Neural cell (in vitro differentiated cells): Measurements from ENCODE around the gene ASB1. TPM values are rescaled to one million over a fixed set of nuclear protein-coding genes. Genes with fewer than 3 reads are reported as not detected.

Source experiments
- H2AFZ ChIP-seq: fragments of 200-600, 300-800 bp; sonication (generic), shearing (Covaris generic); 2 replicates; pipeline ENCODE4 v1.6.0; 2014; ENCODE audit warnings: low read depth, mild to moderate bottlenecking, antibody characterized with exemption, low read length, moderate library complexity
- H3F3A ChIP-seq: fragments of 200-600 bp; shearing (Covaris generic); 2 replicates; pipeline ENCODE4 v1.6.1; 2016; ENCODE audit warnings: mild to moderate bottlenecking, moderate library complexity, mixed read lengths, antibody characterized with exemption, low read length; ENCODE audit not compliant: insufficient read depth, poor library complexity, severe bottlenecking
- H3K27ac ChIP-seq: fragments of 200-600, 300-800 bp; sonication (generic), shearing (Covaris generic); 2 replicates; pipeline ENCODE4 v1.5.1; 2014; ENCODE audit warnings: mild to moderate bottlenecking, low read length, moderate library complexity
- H3K27me3 ChIP-seq: fragments of 300-800, 200-600 bp; sonication (generic), shearing (Covaris generic); 2 replicates; pipeline ENCODE4 v1.6.0; 2014; ENCODE audit warnings: mild to moderate bottlenecking, low read depth, low read length, moderate library complexity; ENCODE audit not compliant: insufficient read depth
- H3K36me3 ChIP-seq: fragments of 300-800, 200-600 bp; sonication (generic), shearing (Covaris generic); 2 replicates; pipeline ENCODE4 v1.5.1; 2014; ENCODE audit warnings: mild to moderate bottlenecking, antibody characterized with exemption, low read length, moderate library complexity; ENCODE audit not compliant: insufficient read depth
- H3K4me2 ChIP-seq: fragments of 300-800, 200-600 bp; sonication (generic), shearing (Covaris generic); 2 replicates; pipeline ENCODE4 v1.6.0; 2014; ENCODE audit warnings: mild to moderate bottlenecking, low read length
- H3K4me3 ChIP-seq: fragments of 300-800, 200-600 bp; sonication (generic), shearing (Covaris generic); 2 replicates; pipeline ENCODE4 v1.5.1; 2014; ENCODE audit warnings: mild to moderate bottlenecking, low read length, moderate library complexity
- H3K79me2 ChIP-seq: fragments of 200-600 bp; shearing (Covaris generic); replicated peaks from 2 replicates; pipeline ENCODE4 v1.6.0; 2014; ENCODE audit warnings: mild to moderate bottlenecking, low read length, moderate library complexity; ENCODE audit not compliant: insufficient read depth
- H3K9ac ChIP-seq: fragments of 300-800, 200-600 bp; sonication (generic), shearing (Covaris generic); 2 replicates; pipeline ENCODE4 v1.6.1; 2016; ENCODE audit warnings: mild to moderate bottlenecking, low read length, mixed read lengths
- H3K9me2 ChIP-seq: fragments of 200-600 bp; shearing (Covaris generic); 2 replicates; pipeline ENCODE4 v1.6.1; 2016; ENCODE audit warnings: mild to moderate bottlenecking, low read length, mixed read lengths; ENCODE audit not compliant: insufficient read depth
- H3K9me3 ChIP-seq: fragments of 200-600, 300-800 bp; sonication (generic), shearing (Covaris generic); 2 replicates; pipeline ENCODE4 v1.6.1; 2016; ENCODE audit warnings: mild to moderate bottlenecking, mixed run types, low read length, moderate library complexity, mixed read lengths
- H4K20me1 ChIP-seq: fragments of 200-600 bp; shearing (Covaris generic); 2 replicates; pipeline ENCODE4 v1.6.1; 2016; ENCODE audit warnings: mild to moderate bottlenecking, mixed run types; ENCODE audit not compliant: insufficient read depth
- EP300 ChIP-seq: fragments of 450-650 bp; conservative IDR thresholded peaks from 2 replicates; pipeline ENCODE4 v1.6.1; 2014; ENCODE audit warnings: antibody characterized with exemption, mild to moderate bottlenecking, moderate library complexity; ENCODE audit not compliant: poor library complexity, severe bottlenecking
- EZH2 ChIP-seq: fragments of 200-600, 300-800 bp; shearing (Covaris generic), sonication (generic); IDR thresholded peaks from 2 replicates; pipeline ENCODE4 v1.6.1; 2014; ENCODE audit warnings: antibody characterized with exemption, low read length, borderline replicate concordance, mild to moderate bottlenecking; ENCODE audit not compliant: insufficient read depth, poor library complexity, severe bottlenecking
- MXI1 ChIP-seq: fragments of 450-650 bp; conservative IDR thresholded peaks from 2 replicates; pipeline ENCODE4 v1.6.1; 2014; ENCODE audit warnings: antibody characterized with exemption, mild to moderate bottlenecking; ENCODE audit not compliant: poor library complexity, severe bottlenecking
- POLR2AphosphoS5 ChIP-seq: IDR thresholded peaks from 2 replicates; pipeline ENCODE4 v1.6.1; 2012
- RAD21 ChIP-seq: fragments of 450-650 bp; conservative IDR thresholded peaks from 2 replicates; pipeline ENCODE4 v1.6.1; 2014; ENCODE audit warnings: antibody characterized with exemption, mild to moderate bottlenecking, moderate library complexity
- SMC3 ChIP-seq: fragments of 450-650 bp; conservative IDR thresholded peaks from 2 replicates; pipeline ENCODE4 v1.6.1; 2014; ENCODE audit warnings: antibody characterized with exemption, mild to moderate bottlenecking, moderate library complexity; ENCODE audit not compliant: poor library complexity
- TAF1 ChIP-seq: IDR thresholded peaks from 2 replicates; pipeline ENCODE4 v1.6.1; 2012; ENCODE audit warnings: low read depth
- polyA plus RNA-seq: library from polyadenylated mRNA; depleted of rRNA; stranded (reverse); fragments of >200 nt; gene quantifications from 2 replicates; pipeline ENCODE4 v1.2.3, GENCODE V29; 2014
- TF ChIP-seq, protein P1 (sequence below): fragments of 450-650 bp; IDR thresholded peaks from 2 replicates; pipeline ENCODE4 v1.5.1; 2014; ENCODE audit warnings: antibody characterized with exemption, mild to moderate bottlenecking, moderate library complexity; ENCODE audit not compliant: poor library complexity, severe bottlenecking
- TF ChIP-seq, protein P2 (sequence below): IDR thresholded peaks from 2 replicates; pipeline ENCODE4 v1.6.1; 2012; ENCODE audit warnings: borderline replicate concordance

ASB1 gene
- polyA plus RNA-seq, 1 donor from 2014 or later, result 13.7 TPM

DNA sequence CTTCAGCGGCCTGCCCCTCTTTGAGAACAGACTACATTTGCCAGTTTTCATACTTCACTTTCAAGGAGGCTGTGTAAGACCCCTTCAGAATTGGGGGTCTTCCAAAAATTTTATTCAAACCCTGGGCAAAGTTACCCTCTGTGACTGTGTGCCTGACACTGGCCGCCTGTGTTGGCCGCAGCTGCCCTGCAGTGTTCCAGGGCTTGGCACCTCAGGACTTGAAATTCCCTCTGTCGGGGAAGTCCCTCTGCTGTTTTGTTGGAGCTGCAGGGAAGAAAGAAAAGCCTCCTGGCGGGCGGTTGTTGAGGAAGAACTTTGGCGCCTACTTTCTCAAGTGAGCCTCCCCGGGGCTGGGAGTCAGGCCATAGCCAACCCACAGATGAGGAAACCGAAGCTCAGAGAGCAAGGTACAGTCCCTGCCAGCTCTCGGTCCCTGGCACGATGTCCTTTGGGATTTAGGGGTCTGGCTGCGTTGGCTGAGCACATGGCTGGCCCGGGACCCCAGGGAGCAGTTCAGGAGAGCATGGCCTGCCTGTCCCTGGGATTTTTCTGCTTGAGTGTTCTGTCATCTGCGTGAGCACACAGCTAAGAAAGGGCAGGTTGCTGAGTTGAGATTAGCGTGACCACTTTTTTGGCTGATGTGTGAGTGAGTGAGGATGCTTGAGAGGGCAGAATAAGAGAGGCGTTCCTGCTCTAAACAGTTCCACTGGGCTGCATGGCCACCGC lies 17.9 kb upstream of the ASB1 start:
- H3K4me3 ChIP-seq, result no peak overlapping the region
- no peaks in the 10 kb centered on the region for H3K9me2 ChIP-seq
- H3K9me3 ChIP-seq, result no peaks in the 10 kb centered on the region
- TF ChIP-seq EZH2 (no peak), EP300 (no peak), TAF1 (no peak), RAD21 (no peak), MXI1 (no peak), POLR2AphosphoS5 (no peak), SMC3 (no peak)
- TF ChIP-seq, protein P1, sequence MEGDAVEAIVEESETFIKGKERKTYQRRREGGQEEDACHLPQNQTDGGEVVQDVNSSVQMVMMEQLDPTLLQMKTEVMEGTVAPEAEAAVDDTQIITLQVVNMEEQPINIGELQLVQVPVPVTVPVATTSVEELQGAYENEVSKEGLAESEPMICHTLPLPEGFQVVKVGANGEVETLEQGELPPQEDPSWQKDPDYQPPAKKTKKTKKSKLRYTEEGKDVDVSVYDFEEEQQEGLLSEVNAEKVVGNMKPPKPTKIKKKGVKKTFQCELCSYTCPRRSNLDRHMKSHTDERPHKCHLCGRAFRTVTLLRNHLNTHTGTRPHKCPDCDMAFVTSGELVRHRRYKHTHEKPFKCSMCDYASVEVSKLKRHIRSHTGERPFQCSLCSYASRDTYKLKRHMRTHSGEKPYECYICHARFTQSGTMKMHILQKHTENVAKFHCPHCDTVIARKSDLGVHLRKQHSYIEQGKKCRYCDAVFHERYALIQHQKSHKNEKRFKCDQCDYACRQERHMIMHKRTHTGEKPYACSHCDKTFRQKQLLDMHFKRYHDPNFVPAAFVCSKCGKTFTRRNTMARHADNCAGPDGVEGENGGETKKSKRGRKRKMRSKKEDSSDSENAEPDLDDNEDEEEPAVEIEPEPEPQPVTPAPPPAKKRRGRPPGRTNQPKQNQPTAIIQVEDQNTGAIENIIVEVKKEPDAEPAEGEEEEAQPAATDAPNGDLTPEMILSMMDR, result no peak
- TF ChIP-seq, protein P2, sequence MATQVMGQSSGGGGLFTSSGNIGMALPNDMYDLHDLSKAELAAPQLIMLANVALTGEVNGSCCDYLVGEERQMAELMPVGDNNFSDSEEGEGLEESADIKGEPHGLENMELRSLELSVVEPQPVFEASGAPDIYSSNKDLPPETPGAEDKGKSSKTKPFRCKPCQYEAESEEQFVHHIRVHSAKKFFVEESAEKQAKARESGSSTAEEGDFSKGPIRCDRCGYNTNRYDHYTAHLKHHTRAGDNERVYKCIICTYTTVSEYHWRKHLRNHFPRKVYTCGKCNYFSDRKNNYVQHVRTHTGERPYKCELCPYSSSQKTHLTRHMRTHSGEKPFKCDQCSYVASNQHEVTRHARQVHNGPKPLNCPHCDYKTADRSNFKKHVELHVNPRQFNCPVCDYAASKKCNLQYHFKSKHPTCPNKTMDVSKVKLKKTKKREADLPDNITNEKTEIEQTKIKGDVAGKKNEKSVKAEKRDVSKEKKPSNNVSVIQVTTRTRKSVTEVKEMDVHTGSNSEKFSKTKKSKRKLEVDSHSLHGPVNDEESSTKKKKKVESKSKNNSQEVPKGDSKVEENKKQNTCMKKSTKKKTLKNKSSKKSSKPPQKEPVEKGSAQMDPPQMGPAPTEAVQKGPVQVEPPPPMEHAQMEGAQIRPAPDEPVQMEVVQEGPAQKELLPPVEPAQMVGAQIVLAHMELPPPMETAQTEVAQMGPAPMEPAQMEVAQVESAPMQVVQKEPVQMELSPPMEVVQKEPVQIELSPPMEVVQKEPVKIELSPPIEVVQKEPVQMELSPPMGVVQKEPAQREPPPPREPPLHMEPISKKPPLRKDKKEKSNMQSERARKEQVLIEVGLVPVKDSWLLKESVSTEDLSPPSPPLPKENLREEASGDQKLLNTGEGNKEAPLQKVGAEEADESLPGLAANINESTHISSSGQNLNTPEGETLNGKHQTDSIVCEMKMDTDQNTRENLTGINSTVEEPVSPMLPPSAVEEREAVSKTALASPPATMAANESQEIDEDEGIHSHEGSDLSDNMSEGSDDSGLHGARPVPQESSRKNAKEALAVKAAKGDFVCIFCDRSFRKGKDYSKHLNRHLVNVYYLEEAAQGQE, result no peak
- no peaks in the 10 kb centered on the region for H3K27me3 ChIP-seq
- H3K79me2 ChIP-seq, result no peaks in the 10 kb centered on the region
- H4K20me1 ChIP-seq, result no peaks in the 10 kb centered on the region
- no peak overlapping the region for H2AFZ ChIP-seq
- no peaks in the 10 kb centered on the region for H3K36me3 ChIP-seq
- H3K9ac ChIP-seq, result no peak overlapping the region
- no peak overlapping the region for H3K27ac ChIP-seq
- no peak overlapping the region for H3K4me2 ChIP-seq
- H3F3A ChIP-seq, result no peaks in the 10 kb centered on the region

DNA sequence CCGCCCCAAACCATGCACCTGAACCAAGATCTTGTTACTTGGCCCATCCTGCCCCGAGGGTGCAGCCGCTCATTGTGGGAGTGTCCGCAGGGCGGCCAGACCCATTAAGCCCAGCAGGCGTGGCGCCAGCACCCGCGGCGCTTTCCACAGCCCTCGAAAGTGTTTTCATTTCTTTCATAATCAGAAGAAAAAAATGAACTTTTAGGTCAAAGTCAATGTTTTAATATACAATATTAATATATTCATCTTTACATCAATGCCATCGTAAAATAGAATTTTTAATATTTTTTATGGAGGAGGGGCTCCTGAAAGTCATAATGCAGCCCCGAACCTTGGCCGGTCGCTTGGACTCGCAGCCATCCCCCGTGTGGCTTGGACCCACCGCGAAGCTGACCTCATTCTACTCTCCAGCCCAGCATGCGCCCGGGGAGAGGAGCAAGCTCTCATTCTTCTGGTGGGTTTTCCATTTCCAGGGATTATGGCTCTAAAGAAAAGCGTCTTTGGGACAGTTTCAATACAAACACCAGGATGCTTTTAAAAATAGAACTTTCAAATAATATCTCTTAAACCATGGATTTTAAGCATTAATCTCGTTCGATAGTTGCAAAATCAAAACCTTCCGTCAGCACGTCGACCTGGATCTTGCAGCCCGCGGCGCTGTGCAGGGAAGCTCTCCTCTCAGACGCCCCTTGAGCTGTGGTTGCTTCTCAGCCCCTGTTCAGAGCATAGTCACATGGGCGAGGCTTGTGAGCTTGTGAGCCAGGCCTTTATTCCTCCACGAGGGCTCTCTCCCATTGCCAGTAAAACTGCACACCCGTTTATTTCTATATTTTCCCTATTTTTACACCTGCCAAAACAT lies 17.2 kb upstream of the ASB1 start:
- no peak for TF ChIP-seq MXI1
- TF ChIP-seq EP300, result no peak
- TF ChIP-seq POLR2AphosphoS5, result no peak
- TF ChIP-seq, protein P1, result no peak
- no peaks in the 10 kb centered on the region for H3F3A ChIP-seq
- H3K9me3 ChIP-seq, result no peaks in the 10 kb centered on the region
- H3K79me2 ChIP-seq, result no peaks in the 10 kb centered on the region
- H3K9me2 ChIP-seq, result no peaks in the 10 kb centered on the region
- H3K4me3 ChIP-seq, result no peak overlapping the region
- no peaks in the 10 kb centered on the region for H3K36me3 ChIP-seq
- H2AFZ ChIP-seq, result no peak overlapping the region
- no peaks in the 10 kb centered on the region for H3K27me3 ChIP-seq
- H4K20me1 ChIP-seq, result no peaks in the 10 kb centered on the region
- no peak overlapping the region for H3K9ac ChIP-seq
- H3K27ac ChIP-seq, result no peak overlapping the region
- H3K4me2 ChIP-seq, result no peak overlapping the region
